SK-N-SH (cell line): Measurements from ENCODE around the gene BCL2L11. TPM values are rescaled to one million over a fixed set of nuclear protein-coding genes. Genes with fewer than 3 reads are reported as not detected.
A peak's percentile ranks its signal among the peaks of the same experiment; 100 is the strongest.

Experiments
- CTCF ChIA-PET: fragments of 300-600, 350-600 bp; formaldehyde crosslinking; extraction: SDS; loops from one replicate; lab custom pipeline; 2021; lab: Yijun Ruan, JAX
- POLR2A ChIA-PET: fragments of 350-600 bp; sonication (Branson Sonifier 250); formaldehyde crosslinking; extraction: SDS; loops from one replicate; lab custom pipeline; 2020; ENCODE audit warnings: antibody characterized with exemption, inconsistent platforms; lab: Yijun Ruan, JAX
- DNase-seq: peaks from one replicate; pipeline ENCODE4 v3.0.0; 2012
- H2AFZ ChIP-seq: fragments of 200-600 bp; sonication (generic); 2 replicates; pipeline ENCODE4 v1.8.1; 2016; ENCODE audit warnings: antibody characterized with exemption, mild to moderate bottlenecking, low read depth
- H3F3A ChIP-seq: fragments of 200-600 bp; sonication (generic); replicated peaks from 2 replicates; pipeline ENCODE3; 2016; ENCODE audit warnings: antibody characterized with exemption, mild to moderate bottlenecking; ENCODE audit not compliant: insufficient read depth
- H3K27ac ChIP-seq, 2 experiments: fragments of 200-500 bp in 1 of 2; fragments of 200-600 bp in 1 of 2; sonication (Bioruptor generic) in 1 of 2; sonication (generic), shearing (Covaris generic) in 1 of 2; 2 replicates each; pipeline versions ENCODE4 v1.5.1 to v1.6.1; 2014 to 2016; ENCODE audit warnings: low read depth in 2 of 2, inconsistent platforms in 1 of 2, low read length in 1 of 2, mild to moderate bottlenecking in 1 of 2, mixed read lengths in 1 of 2
- H3K27me3 ChIP-seq: fragments of 200-600 bp; sonication (generic), shearing (Covaris generic); 2 replicates; pipeline ENCODE4 v1.6.1; 2016; ENCODE audit warnings: mixed run types; ENCODE audit not compliant: insufficient read depth
- H3K36me3 ChIP-seq, 2 experiments: fragments of 200-500 bp in 1 of 2; fragments of 200-600 bp in 1 of 2; sonication (Bioruptor generic) in 1 of 2; sonication (generic) in 1 of 2; replicated peaks in 1 of 2; 2 replicates each; pipeline versions ENCODE3 to v1.5.1; 2014 to 2016; ENCODE audit warnings: low read length in 1 of 2, mild to moderate bottlenecking in 1 of 2; ENCODE audit not compliant: insufficient read depth in 2 of 2, control insufficient read depth in 1 of 2
- H3K4me1 ChIP-seq, 2 experiments: fragments of 200-500 bp in 1 of 2; fragments of 200-600 bp in 1 of 2; sonication (Bioruptor generic) in 1 of 2; sonication (generic), shearing (Covaris generic) in 1 of 2; 2 replicates each; pipeline versions ENCODE4 v1.5.1 to v1.6.1; 2014 to 2016; ENCODE audit warnings: low read depth in 1 of 2, low read length in 1 of 2, mixed run types in 1 of 2; ENCODE audit not compliant: insufficient read depth in 2 of 2, control insufficient read depth in 1 of 2
- H3K4me2 ChIP-seq: fragments of 200-600 bp; sonication (generic), shearing (Covaris generic); 2 replicates; pipeline ENCODE4 v1.6.1; 2017; ENCODE audit warnings: mixed run types
- H3K4me3 ChIP-seq, 2 experiments: fragments of 200-500 bp in 1 of 2; fragments of 200-600 bp in 1 of 2; sonication (Bioruptor generic) in 1 of 2; sonication (generic), shearing (Covaris generic) in 1 of 2; 2 replicates each; pipeline versions ENCODE4 v1.5.1 to v1.8.1; 2014 to 2016; ENCODE audit warnings: low read depth in 2 of 2, inconsistent platforms in 1 of 2, low read length in 1 of 2, mild to moderate bottlenecking in 1 of 2, mixed read lengths in 1 of 2, moderate library complexity in 1 of 2
- H3K79me2 ChIP-seq: fragments of 200-600 bp; sonication (generic); 2 replicates; pipeline ENCODE4 v1.8.1; 2017; ENCODE audit warnings: mild to moderate bottlenecking; ENCODE audit not compliant: insufficient read depth
- H3K9ac ChIP-seq: fragments of 200-600 bp; sonication (generic); 2 replicates; pipeline ENCODE4 v1.6.1; 2017; ENCODE audit warnings: mixed run types
- H3K9me2 ChIP-seq: fragments of 200-600 bp; sonication (generic); 2 replicates; pipeline ENCODE4 v1.6.1; 2017; ENCODE audit warnings: mixed run types
- H3K9me3 ChIP-seq: fragments of 200-600 bp; sonication (generic); 2 replicates; pipeline ENCODE4 v1.6.1; 2017; ENCODE audit warnings: mixed run types, mild to moderate bottlenecking, moderate library complexity
- H4K20me1 ChIP-seq: fragments of 200-600 bp; sonication (generic); 2 replicates; pipeline ENCODE4 v1.6.1; 2017; ENCODE audit warnings: mild to moderate bottlenecking, mixed run types; ENCODE audit not compliant: insufficient read depth
- CTCF ChIP-seq: fragments of 200-600 bp; sonication (generic); IDR thresholded peaks from 2 replicates; pipeline ENCODE4 v1.6.1; 2017; ENCODE audit warnings: antibody characterized with exemption, mild to moderate bottlenecking, moderate library complexity
- ELF1 ChIP-seq: IDR thresholded peaks from 2 replicates; pipeline ENCODE4 v1.4.0; 2012
- EZH2phosphoT487 ChIP-seq: fragments of 200-600 bp; sonication (generic); IDR thresholded peaks from 2 replicates; pipeline ENCODE4 v1.6.1; 2017; ENCODE audit warnings: low read depth, mixed run types, mild to moderate bottlenecking, antibody characterized with exemption, moderate library complexity, borderline replicate concordance
- FOSL2 ChIP-seq: IDR thresholded peaks from 2 replicates; pipeline ENCODE4 v1.4.0; 2012; ENCODE audit warnings: low read depth, mild to moderate bottlenecking, moderate library complexity, borderline replicate concordance
- FOXJ3 ChIP-seq: sonication (generic); formaldehyde crosslinking; IDR thresholded peaks from 2 replicates; pipeline ENCODE4 v1.5.1; 2020; ENCODE audit warnings: mild to moderate bottlenecking, missing genetic modification reagents
- FOXM1 ChIP-seq: IDR thresholded peaks from 2 replicates; pipeline ENCODE4 v1.4.0; 2012; ENCODE audit warnings: low read depth, mild to moderate bottlenecking
- MEF2A ChIP-seq: IDR thresholded peaks from 2 replicates; pipeline ENCODE4 v1.4.0; 2012; ENCODE audit warnings: low read depth, borderline replicate concordance
- MXI1 ChIP-seq: IDR thresholded peaks from 2 replicates; pipeline ENCODE4 v1.6.1; 2012; ENCODE audit warnings: mild to moderate bottlenecking, low read depth, low read length, improper control_type of control experiment
- NRF1 ChIP-seq: IDR thresholded peaks from 2 replicates; pipeline ENCODE4 v1.6.1; 2012; ENCODE audit warnings: low read depth, mild to moderate bottlenecking, low read length
- PBX3 ChIP-seq: IDR thresholded peaks from 2 replicates; pipeline ENCODE4; 2012
- POLR2AphosphoS5 ChIP-seq: IDR thresholded peaks from 2 replicates; pipeline ENCODE4 v1.6.1; 2012; ENCODE audit warnings: low read depth, low read length
- RAD21 ChIP-seq: IDR thresholded peaks from 2 replicates; pipeline ENCODE4 v1.6.1; 2012; ENCODE audit warnings: mild to moderate bottlenecking, low read length
- REST ChIP-seq: IDR thresholded peaks from 2 replicates; pipeline ENCODE4 v1.6.1; 2012; ENCODE audit warnings: mild to moderate bottlenecking, low read depth, low read length, moderate library complexity
- RFX5 ChIP-seq: IDR thresholded peaks from 2 replicates; pipeline ENCODE4 v1.6.1; 2012; ENCODE audit warnings: mild to moderate bottlenecking, improper control_type of control experiment, low read length
- SMC3 ChIP-seq: IDR thresholded peaks from 2 replicates; pipeline ENCODE4 v1.6.1; 2012; ENCODE audit warnings: low read depth, low read length, improper control_type of control experiment
- TAF1 ChIP-seq: IDR thresholded peaks from 2 replicates; pipeline ENCODE4 v1.6.1; 2012; ENCODE audit warnings: low read depth, mild to moderate bottlenecking, low read length, moderate library complexity, borderline replicate concordance
- TCF12 ChIP-seq: IDR thresholded peaks from 2 replicates; pipeline ENCODE4 v1.4.0; 2012
- TEAD4 ChIP-seq: IDR thresholded peaks from 2 replicates; pipeline ENCODE4 v1.4.0; 2012; ENCODE audit warnings: mild to moderate bottlenecking, borderline replicate concordance; ENCODE audit not compliant: insufficient read depth
- USF1 ChIP-seq: IDR thresholded peaks from 2 replicates; pipeline ENCODE4 v1.4.0; 2012; ENCODE audit warnings: low read depth, borderline replicate concordance
- YY1 ChIP-seq: IDR thresholded peaks from 2 replicates; pipeline ENCODE4 v1.4.0; 2012; ENCODE audit warnings: low read depth, mild to moderate bottlenecking
- ZBTB33 ChIP-seq: IDR thresholded peaks from 2 replicates; pipeline ENCODE4 v1.4.0; 2012; ENCODE audit warnings: low read depth, borderline replicate concordance
- WGBS: methylation state at CpG from one replicate; pipeline ENCODE4 v1.1.6; 2017; ENCODE audit warnings: low lambda C conversion rate; 5-methylcytosine and 5-hydroxymethylcytosine counted together
- polyA plus RNA-seq, 3 experiments: library from polyadenylated mRNA; depleted of rRNA; stranded (reverse); fragments of >200 nt; gene quantifications; 2 replicates each; pipeline ENCODE4 v1.2.3, GENCODE V29; 2012

Gene BCL2L11
- 2.4 and 3.3 TPM in 2 replicates for polyA plus RNA-seq (2012; rRNA removed)
- polyA plus RNA-seq (2012; cell fraction: cytosol; rRNA removed), result 2.8 and 3.3 TPM in 2 replicates
- 5.1 and 7.3 TPM in 2 replicates for polyA plus RNA-seq (2012; cell fraction: nucleus; rRNA removed)

GRCh38 chr2:111120253-111121027 is at the start of gene BCL2L11:
Gene BCL2L11, plus strand, starts transcription at chr2:111120914. Its CDS starts 2,832 bp downstream, at chr2:111123746.
- Histone ChIP-seq H2AFZ (peak within 1 kb of the TSS; percentile 93), H3K9ac (peak within 1 kb of the TSS; percentile 71), H3K36me3 (peaks cover 11 to 13% of the 10 kb centered on the region in 2 experiments), H3K4me3 (peak within 1 kb of the TSS; percentile 84 to 92), H3K9me3 (no peaks in the 10 kb centered on the region), H3K9me2 (no peaks in the 10 kb centered on the region), H3K27me3 (no peaks in the 10 kb centered on the region), H3K79me2 (0 out of 2 replicates have a peak, but pooled peaks cover 9% of the 10 kb centered on the region), H3K4me1 (peaks cover 0 to 13% of the 10 kb centered on the region in 2 experiments; a peak in 2 of 4 replicates), H3F3A (peaks cover 4% of the 10 kb centered on the region), H3K4me2 (peak within 1 kb of the TSS; percentile 96), H3K27ac (peak within 1 kb of the TSS; percentile 69 to 90), H4K20me1 (no peaks in the 10 kb centered on the region; the same call in 1 of the 2 replicates)
- CTCF ChIA-PET, result interaction anchor here (0.6 to 2.8 kb wide), 11 partner anchors 12 to 312 kb away, joined by 3 to 23 read pairs (median 4); no protein-coding TSS in a partner anchor
- 6% methylated on average over 17 of the region's 98 CpGs for WGBS
- DNase-seq, result peak; percentile 97
- POLR2A ChIA-PET, result interaction anchor here (0.6 to 1.7 kb wide), 14 partner anchors 8 to 575 kb away, joined by 3 to 8 read pairs (median 3); no protein-coding TSS in a partner anchor
- TF ChIP-seq MXI1 (peak; percentile 66), RFX5 (0 out of 2 replicates have a peak, but pooled peaks have one; percentile 2), MEF2A (no peak), TCF12 (0 out of 2 replicates have a peak, but pooled peaks have one; percentile 9), PBX3 (no peak), CTCF (peak; percentile 52), NRF1 (peak; percentile 67), POLR2AphosphoS5 (peak; percentile 85), ZBTB33 (no peak), EZH2phosphoT487 (no peak), FOSL2 (no peak), REST (no peak; the same call in 1 of the 2 replicates), RAD21 (peak; percentile 50; the same call in 1 of the 2 replicates), ELF1 (no peak), YY1 (no peak), SMC3 (peak; percentile 17), FOXM1 (no peak), FOXJ3 (no peak), USF1 (no peak), TAF1 (peak; percentile 96), TEAD4 (no peak)
